DND-41 (cell line): Measurements from ENCODE around the gene CYP19A1.

ENCODE experiments used
- ATAC-seq: fragments of 200-7000 bp; cut with Tn5 transposase; 3 replicates; pipeline ENCODE4 v1.9.1; 2021; ENCODE audit warnings: low read depth; ENCODE audit not compliant: insufficient read depth
- DNase-seq: peaks from one replicate; pipeline ENCODE4 v3.0.0-alpha.2; 2020
- H2AFZ ChIP-seq: 2 replicates; pipeline ENCODE4 v1.6.0; 2012; ENCODE audit warnings: low read depth, low read length
- H3K27ac ChIP-seq: 2 replicates; pipeline ENCODE4 v1.5.1; 2012; ENCODE audit warnings: low read length, inconsistent platforms
- H3K27me3 ChIP-seq: fragments of 200-600 bp; sonication (generic); 2 replicates; pipeline ENCODE4 v1.6.0; 2012; ENCODE audit warnings: low read length, mild to moderate bottlenecking, inconsistent platforms; ENCODE audit not compliant: insufficient read depth, poor library complexity
- H3K36me3 ChIP-seq: 2 replicates; pipeline ENCODE4 v1.5.1; 2012; ENCODE audit warnings: low read length, inconsistent platforms; ENCODE audit not compliant: insufficient read depth
- H3K4me1 ChIP-seq: 2 replicates; pipeline ENCODE4 v1.5.1; 2012; ENCODE audit warnings: mild to moderate bottlenecking, low read length; ENCODE audit not compliant: insufficient read depth
- H3K4me2 ChIP-seq: 2 replicates; pipeline ENCODE4 v1.6.0; 2012; ENCODE audit warnings: mild to moderate bottlenecking, moderate library complexity, low read length, inconsistent platforms; ENCODE audit not compliant: insufficient read depth
- H3K4me3 ChIP-seq, 2 experiments: fragments of 200-600 bp in 1 of 2; shearing (Covaris generic) in 1 of 2; 2 replicates each; pipeline ENCODE4 v1.5.1; 2012 to 2016; ENCODE audit warnings: inconsistent platforms in 2 of 2, low read length in 2 of 2, mild to moderate bottlenecking in 2 of 2, low read depth in 1 of 2, moderate library complexity in 1 of 2
- H3K79me2 ChIP-seq: 2 replicates; pipeline ENCODE4 v1.6.0; 2012; ENCODE audit warnings: low read length, inconsistent platforms; ENCODE audit not compliant: insufficient read depth
- H3K9ac ChIP-seq: 2 replicates; pipeline ENCODE4 v1.6.0; 2012; ENCODE audit warnings: low read depth, mild to moderate bottlenecking, inconsistent platforms, low read length, moderate library complexity
- H3K9me3 ChIP-seq: 2 replicates; pipeline ENCODE4 v1.5.1; 2012; ENCODE audit warnings: low read length, moderate library complexity, mild to moderate bottlenecking, inconsistent platforms; ENCODE audit not compliant: insufficient read depth, severe bottlenecking
- H4K20me1 ChIP-seq: 2 replicates; pipeline ENCODE4 v1.6.0; 2012; ENCODE audit warnings: low read length; ENCODE audit not compliant: insufficient read depth
- CTCF ChIP-seq: IDR thresholded peaks from 2 replicates; pipeline ENCODE4 v1.5.1; 2012; ENCODE audit warnings: borderline replicate concordance, low read length, moderate library complexity, mild to moderate bottlenecking; ENCODE audit not compliant: poor library complexity, severe bottlenecking; ENCODE audit errors: extremely low read depth
- EZH2 ChIP-seq: IDR thresholded peaks from 3 replicates; pipeline ENCODE4 v1.6.1; 2012; ENCODE audit warnings: borderline replicate concordance, low read depth, mild to moderate bottlenecking, moderate library complexity, low read length, inconsistent platforms; ENCODE audit not compliant: severe bottlenecking

CYP19A1 gene

GRCh38 chr15:51366920-51367319 lies 28.5 kb upstream of the CYP19A1 start:
- DNase-seq = no peak
- no peak overlapping the region for H3K27ac ChIP-seq
- no peak overlapping the region for H3K4me2 ChIP-seq
- H3K79me2 ChIP-seq = no peaks in the 10 kb centered on the region
- no peak for ATAC-seq
- H3K4me1 ChIP-seq = no peaks in the 10 kb centered on the region
- no peaks in the 10 kb centered on the region for H3K9me3 ChIP-seq
- no peak overlapping the region for H2AFZ ChIP-seq
- no peak overlapping the region for H3K9ac ChIP-seq
- H3K4me3 ChIP-seq = no peak overlapping the region
- TF ChIP-seq CTCF = no peak
- TF ChIP-seq EZH2 = no peak
- no peaks in the 10 kb centered on the region for H4K20me1 ChIP-seq
- no peaks in the 10 kb centered on the region for H3K36me3 ChIP-seq
- H3K27me3 ChIP-seq = no peaks in the 10 kb centered on the region

- Histone ChIP-seq H3K79me2 (no peaks in the 10 kb centered on the region), H3K27ac (no peak overlapping the region), H3K36me3 (no peaks in the 10 kb centered on the region), H3K9me3 (no peaks in the 10 kb centered on the region), H3K4me3 (no peak overlapping the region), H4K20me1 (no peaks in the 10 kb centered on the region), H3K9ac (no peak overlapping the region), H3K4me2 (no peak overlapping the region), H2AFZ (no peak overlapping the region), H3K27me3 (no peaks in the 10 kb centered on the region), H3K4me1 (no peaks in the 10 kb centered on the region)
- no peak for TF ChIP-seq EZH2
- no peak for TF ChIP-seq CTCF
- ATAC-seq (no peak), DNase-seq (no peak)
These were observed 27.7 kb upstream of the CYP19A1 start for GRCh38 chr15:51366071-51366470.

GRCh38 chr15:51365417-51365816 lies 27.0 kb upstream of the CYP19A1 start:
- Histone ChIP-seq H3K4me2 (no peak overlapping the region), H3K27ac (no peak overlapping the region), H3K4me3 (no peak overlapping the region), H3K9ac (no peak overlapping the region), H3K4me1 (no peaks in the 10 kb centered on the region), H3K27me3 (no peaks in the 10 kb centered on the region), H2AFZ (no peak overlapping the region), H3K36me3 (no peaks in the 10 kb centered on the region), H4K20me1 (no peaks in the 10 kb centered on the region), H3K9me3 (no peaks in the 10 kb centered on the region), H3K79me2 (no peaks in the 10 kb centered on the region)
- TF ChIP-seq EZH2 (no peak), CTCF (no peak)
- ATAC-seq = no peak
- no peak for DNase-seq

- no peak for TF ChIP-seq CTCF
- Histone ChIP-seq H3K79me2 (no peaks in the 10 kb centered on the region), H3K27me3 (no peaks in the 10 kb centered on the region), H3K36me3 (no peaks in the 10 kb centered on the region), H3K4me1 (no peaks in the 10 kb centered on the region), H4K20me1 (no peaks in the 10 kb centered on the region), H3K4me3 (no peak overlapping the region), H3K9ac (no peak overlapping the region), H3K4me2 (no peak overlapping the region), H3K27ac (no peak overlapping the region), H3K9me3 (no peaks in the 10 kb centered on the region), H2AFZ (no peak overlapping the region)
- DNase-seq (no peak), ATAC-seq (no peak)
These were observed 25.0 kb upstream of the CYP19A1 start for GRCh38 chr15:51363383-51363782.
